Measurements from ENCODE around the gene DGKD.

DNA sequence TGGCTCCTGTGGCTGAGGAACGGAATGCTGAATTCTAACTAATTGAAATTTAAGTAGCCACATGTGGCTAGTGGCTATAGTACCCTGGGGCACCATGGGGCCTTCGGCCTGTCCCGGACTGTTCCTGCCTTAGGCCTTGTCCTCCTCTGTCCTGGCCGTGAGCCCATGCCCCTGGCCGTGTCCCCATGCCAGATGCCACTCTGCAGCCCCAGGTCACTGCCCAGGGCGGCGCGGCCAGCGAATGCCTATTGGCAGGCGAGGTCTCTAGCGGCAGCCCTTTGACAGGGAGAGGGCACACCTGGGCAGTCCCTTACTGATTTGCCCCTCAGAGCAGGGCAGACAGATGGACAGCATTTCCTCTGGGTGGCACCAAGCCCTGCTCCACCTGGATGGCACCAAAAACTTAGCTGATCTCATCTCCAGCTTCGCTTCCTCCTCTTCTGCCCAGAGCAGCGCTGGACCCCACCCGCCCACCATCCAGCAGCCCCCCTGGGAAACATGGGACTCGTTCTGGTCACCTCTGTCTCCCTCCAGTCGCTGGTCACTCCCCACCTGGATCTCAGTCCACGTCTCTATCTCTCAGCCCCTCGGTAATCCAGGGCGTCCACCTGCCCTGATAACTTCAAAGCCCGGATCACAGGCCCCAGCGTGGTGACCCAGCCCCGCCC, 1.1 kb upstream of the DGKD start:
- no peak for TF ChIP-seq TAF1 (IDR thresholded peaks at IDR 0.05; ENCODE audit: borderline replicate concordance, low read depth, low read length)
- no peak for TF ChIP-seq POLR2AphosphoS5 (IDR thresholded peaks at IDR 0.05; ENCODE audit: low read depth, low read length)

Data from GM12892 (cell line).